Small intestine (tissue), 7 donors: ENCODE data around the gene FNDC3B. TPM values are rescaled to one million over a fixed set of nuclear protein-coding genes. Genes with fewer than 3 reads are reported as not detected.

Experiments used
- DNase-seq, 2 donors: peaks; one replicate each; pipeline versions ENCODE4 v3.0.0 to v3.0.0-alpha.2; 2013
- FAIRE-seq: peaks from 2 replicates; lab custom pipeline; 2012; peaks lifted over from hg19 to GRCh38; lab: Jason Lieb, UNC
- H3K27ac ChIP-seq, 3 donors: one replicate each; pipeline ENCODE4 v1.5.1; 2013; ENCODE audit warnings: low read length in 2 of 3, mild to moderate bottlenecking in 2 of 3, control low read depth in 1 of 3, inconsistent platforms in 1 of 3, low read depth in 1 of 3, moderate library complexity in 1 of 3
- H3K27me3 ChIP-seq, 3 donors: one replicate each; pipeline ENCODE4 v1.6.1; 2013; ENCODE audit warnings: low read length in 3 of 3, inconsistent platforms in 1 of 3; ENCODE audit not compliant: control insufficient read depth in 3 of 3, insufficient read depth in 3 of 3
- H3K36me3 ChIP-seq, 3 donors: one replicate each; pipeline ENCODE4 v1.6.1; 2013; ENCODE audit warnings: low read length in 3 of 3, inconsistent platforms in 1 of 3, low read depth in 1 of 3, mild to moderate bottlenecking in 1 of 3, moderate library complexity in 1 of 3; ENCODE audit not compliant: control insufficient read depth in 3 of 3, insufficient read depth in 2 of 3
- H3K4me1 ChIP-seq, 3 donors: one replicate each; pipeline ENCODE4 v1.6.1; 2013; ENCODE audit warnings: low read length in 2 of 3, inconsistent platforms in 1 of 3, low read depth in 1 of 3, mild to moderate bottlenecking in 1 of 3, moderate library complexity in 1 of 3; ENCODE audit not compliant: control insufficient read depth in 3 of 3, insufficient read depth in 2 of 3
- H3K4me3 ChIP-seq, 3 donors: one replicate each; pipeline ENCODE4 v1.5.1; 2013; ENCODE audit warnings: low read length in 3 of 3, control low read depth in 1 of 3, inconsistent platforms in 1 of 3, low read depth in 1 of 3, mild to moderate bottlenecking in 1 of 3, moderate library complexity in 1 of 3
- H3K9me3 ChIP-seq, 2 donors: one replicate each; pipeline ENCODE4 v1.6.1; 2013; ENCODE audit warnings: low read depth in 1 of 2, low read length in 1 of 2; ENCODE audit not compliant: control insufficient read depth in 2 of 2, insufficient read depth in 1 of 2
- WGBS, 3 donors: extraction: QIAGEN DNeasy Blood & Tissue Kit; methylation state at CpG; one replicate each; pipeline ENCODE4 v1.1.7; 2013; 5-methylcytosine and 5-hydroxymethylcytosine counted together
- polyA plus RNA-seq, 4 donors: library from polyadenylated mRNA; stranded (reverse) in 3 of 4; unstranded in 1 of 4; fragments of 200-250 nt in 3 of 4; fragments of 120-200 nt in 1 of 4; gene quantifications; one replicate each; pipeline versions ENCODE4 v1.2.1 to v1.2.3, GENCODE V29; 2013
- donor health status: healthy with polysubstance abuse.
- donor health status: control.
- donor health status: control.
- donor health status: Bipolar disorder and iron deficiency.
- donor health status: healthy.

Gene FNDC3B
- polyA plus RNA-seq, 4 donors = 6.0 to 24.7 (median 10.1) TPM

DNA sequence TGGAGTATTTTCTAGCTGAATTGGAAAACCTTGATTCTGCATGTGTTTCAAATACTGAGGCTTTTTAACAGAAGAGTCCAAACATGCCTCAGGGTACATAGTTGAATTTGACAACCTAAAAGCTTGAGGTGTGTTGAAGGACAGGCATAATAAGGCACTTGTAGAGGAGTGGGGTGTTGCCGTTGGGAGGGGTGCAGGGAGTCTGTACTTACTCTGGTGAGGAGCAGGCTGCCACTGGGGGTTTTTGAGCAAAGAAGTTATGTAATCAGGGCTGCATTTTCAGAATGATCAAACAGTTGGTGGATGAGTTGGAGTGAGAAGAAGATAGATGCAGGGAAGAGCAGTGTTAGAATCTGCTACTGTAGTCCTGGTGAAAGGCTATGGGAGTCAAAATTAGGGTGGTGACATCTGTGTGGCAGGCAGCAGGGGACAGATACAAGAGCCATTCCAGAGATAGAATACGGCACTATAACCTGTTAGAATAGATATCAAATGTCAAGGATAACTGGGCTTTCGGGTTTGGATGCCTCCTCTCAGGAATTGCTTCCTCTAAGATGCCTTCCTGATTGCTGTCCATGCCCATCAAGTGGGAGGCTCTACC lies 247.3 kb downstream of the FNDC3B start:
- Histone ChIP-seq H3K27me3 (no peaks in the 10 kb centered on the region), H3K27ac (peak overlapping the region in 1 of 3 donors; percentile 57), H3K4me3 (no peak overlapping the region), H3K9me3 (no peaks in the 10 kb centered on the region), H3K4me1 (peaks cover 6 to 20% (median 15%) of the 10 kb centered on the region in 3 donors), H3K36me3 (peaks cover 0 to 9% (median 5%) of the 10 kb centered on the region in 3 donors)
- DNase-seq = no peak
- no peak for FAIRE-seq
- 73 to 83% (median 73%) methylated on average over 3 of the region's 3 CpGs for WGBS, 3 donors

DNA sequence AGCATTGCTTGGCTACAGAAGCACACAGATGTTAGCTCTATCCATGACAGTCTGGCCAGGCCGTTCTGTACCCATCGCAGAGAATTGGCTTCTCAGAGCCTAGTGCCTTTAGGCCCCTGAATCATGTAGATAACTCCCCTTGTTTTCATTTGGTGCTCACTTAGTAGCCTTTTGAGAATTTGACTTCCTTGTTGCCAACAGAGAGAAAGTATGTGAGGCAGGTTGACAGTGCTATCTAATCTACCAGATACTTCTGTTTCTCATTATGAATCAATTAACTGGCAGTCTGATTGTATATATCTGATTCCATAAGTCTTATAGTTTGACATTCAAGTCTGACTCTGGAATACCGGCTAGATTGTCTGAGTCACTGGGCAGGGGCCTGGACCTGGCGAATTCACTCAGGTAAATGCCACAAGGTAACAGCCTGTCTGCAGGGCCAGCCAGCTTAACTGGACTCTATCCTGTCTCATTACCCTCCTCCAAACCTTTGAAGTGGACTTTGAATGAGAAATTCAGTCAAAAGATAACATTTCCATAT lies 248.6 kb downstream of the FNDC3B start:
- H3K9me3 ChIP-seq = no peaks in the 10 kb centered on the region
- H3K27ac ChIP-seq = peak overlapping the region in 2 of 3 donors; percentile 59 to 63
- 28 to 74% (median 46%) methylated on average over 4 of the region's 4 CpGs for WGBS, 3 donors
- DNase-seq = peak; percentile 61 to 91
- no peak overlapping the region for H3K4me3 ChIP-seq
- H3K4me1 ChIP-seq = peaks cover 4 to 20% (median 15%) of the 10 kb centered on the region in 3 donors
- H3K36me3 ChIP-seq = peaks cover 0 to 9% (median 5%) of the 10 kb centered on the region in 3 donors
- no peak for FAIRE-seq
- H3K27me3 ChIP-seq = no peaks in the 10 kb centered on the region

DNA sequence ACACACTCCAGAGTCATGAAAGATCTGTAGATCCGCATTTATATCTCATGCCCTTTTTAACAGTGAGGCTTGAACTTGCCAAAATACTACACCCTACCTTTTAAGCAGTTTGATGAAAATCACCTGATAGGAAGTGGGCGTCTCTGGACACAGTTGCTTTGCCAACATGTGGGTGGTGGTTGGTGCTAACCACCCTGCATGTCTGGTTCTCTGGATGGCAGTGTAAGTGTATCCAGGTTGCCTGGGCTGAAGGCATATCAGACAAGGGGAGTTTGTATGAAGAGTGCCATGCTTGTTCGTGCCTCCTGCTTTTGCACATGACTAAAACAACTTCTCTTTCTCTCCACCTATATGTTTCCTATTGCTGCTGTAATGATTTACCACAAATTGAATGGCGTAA lies 249.3 kb downstream of the FNDC3B start:
- peak in 1 of 2 donors; percentile 14 for DNase-seq
- WGBS, 3 donors = 75 to 85% (median 80%) methylated on average over 4 of the region's 4 CpGs
- Histone ChIP-seq H3K4me3 (no peak overlapping the region), H3K27ac (peak overlapping the region in 2 of 3 donors; percentile 1 to 63), H3K27me3 (no peaks in the 10 kb centered on the region), H3K4me1 (peaks cover 4 to 20% (median 15%) of the 10 kb centered on the region in 3 donors), H3K9me3 (no peaks in the 10 kb centered on the region), H3K36me3 (peaks cover 0 to 9% (median 5%) of the 10 kb centered on the region in 3 donors)
- FAIRE-seq = no peak

- no peak overlapping the region for H3K4me3 ChIP-seq
- DNase-seq = peak in 1 of 2 donors; percentile 24
These were observed 250.2 kb downstream of the FNDC3B start for GRCh38 chr3:172289583-172289982.

GRCh38 chr3:172290457-172290856 lies 251.1 kb downstream of the FNDC3B start:
- no peak overlapping the region for H3K4me3 ChIP-seq
- H3K27me3 ChIP-seq = no peaks in the 10 kb centered on the region
- 74 to 95% (median 88%) methylated on average over 7 of the region's 7 CpGs for WGBS, 3 donors
- H3K36me3 ChIP-seq = peaks cover 2 to 13% (median 5%) of the 10 kb centered on the region in 3 donors
- H3K9me3 ChIP-seq = no peaks in the 10 kb centered on the region
- H3K27ac ChIP-seq = no peak overlapping the region
- FAIRE-seq (no peak), DNase-seq (no peak)
- H3K4me1 ChIP-seq = peaks cover 4 to 20% (median 15%) of the 10 kb centered on the region in 3 donors

More at GRCh38 chr3:172289583-172289982, 250.2 kb downstream of the FNDC3B start:
- WGBS, 3 donors = 77 to 93% (median 87%) methylated on average over 6 of the region's 6 CpGs
- peaks cover 4 to 20% (median 15%) of the 10 kb centered on the region in 3 donors for H3K4me1 ChIP-seq
- H3K9me3 ChIP-seq = no peaks in the 10 kb centered on the region
- FAIRE-seq = no peak
- peak overlapping the region in 1 of 3 donors; percentile 27 for H3K27ac ChIP-seq
- H3K36me3 ChIP-seq = peaks cover 0 to 13% (median 6%) of the 10 kb centered on the region in 3 donors
- H3K27me3 ChIP-seq = no peaks in the 10 kb centered on the region

DNA sequence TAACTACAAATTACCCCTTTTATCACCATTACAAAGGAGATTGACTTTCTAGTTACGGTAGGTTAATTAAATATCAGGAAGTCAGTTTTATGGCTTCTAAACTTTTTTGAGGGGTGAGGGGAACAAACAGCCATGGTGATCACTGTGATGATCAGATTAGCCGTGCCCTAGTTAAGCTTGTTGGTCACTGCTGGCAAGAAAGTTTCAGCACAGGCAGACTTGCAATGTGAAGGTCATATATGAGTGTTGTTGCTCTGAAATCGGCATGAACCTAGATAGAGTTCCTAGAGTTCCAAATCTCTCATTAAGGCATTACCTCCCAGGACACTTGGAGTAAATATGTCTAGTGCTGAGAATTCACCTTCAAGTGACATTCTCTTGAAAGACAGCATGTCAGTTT lies 252.3 kb downstream of the FNDC3B start:
- DNase-seq (no peak), FAIRE-seq (no peak)
- peaks cover 2 to 20% (median 2%) of the 10 kb centered on the region in 3 donors for H3K36me3 ChIP-seq
- peaks cover 4 to 20% (median 14%) of the 10 kb centered on the region in 3 donors for H3K4me1 ChIP-seq
- 59 to 74% (median 69%) methylated on average over 3 of the region's 3 CpGs for WGBS, 3 donors
- no peak overlapping the region for H3K27ac ChIP-seq
- H3K4me3 ChIP-seq = no peak overlapping the region
- no peaks in the 10 kb centered on the region for H3K9me3 ChIP-seq
- H3K27me3 ChIP-seq = no peaks in the 10 kb centered on the region

- Histone ChIP-seq H3K4me1 (peaks cover 4 to 17% (median 8%) of the 10 kb centered on the region in 3 donors), H3K36me3 (peaks cover 2 to 18% (median 2%) of the 10 kb centered on the region in 3 donors), H3K27me3 (no peaks in the 10 kb centered on the region), H3K4me3 (no peak overlapping the region), H3K27ac (no peak overlapping the region), H3K9me3 (no peaks in the 10 kb centered on the region)
- DNase-seq (no peak), FAIRE-seq (no peak)
- 74 to 87% (median 76%) methylated on average over 2 of the region's 2 CpGs for WGBS, 3 donors
These were observed 253.0 kb downstream of the FNDC3B start for GRCh38 chr3:172292422-172292821.

DNA sequence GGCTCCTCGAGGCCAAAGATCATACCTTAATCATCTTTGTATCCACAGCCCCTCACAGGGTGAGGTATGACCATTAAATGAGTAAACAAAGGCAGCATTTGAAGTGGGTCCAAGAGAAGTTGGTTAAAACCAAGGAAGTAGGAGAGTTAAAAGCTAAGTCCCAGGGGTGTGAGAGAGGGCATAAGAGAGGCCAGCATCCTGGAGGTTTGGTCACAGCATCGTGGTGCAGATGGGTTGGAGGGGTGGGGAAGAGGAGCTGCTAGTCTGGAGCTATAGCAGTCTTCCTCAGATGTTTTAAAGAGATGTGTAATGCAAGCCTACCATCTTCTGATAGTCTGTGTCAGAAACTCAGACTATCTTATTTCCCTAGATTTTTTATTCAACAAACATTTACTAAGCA lies 253.7 kb downstream of the FNDC3B start:
- 65 to 94% (median 74%) methylated on average over 2 of the region's 2 CpGs for WGBS, 3 donors

More for the DNA sequence above, 253.7 kb downstream of the FNDC3B start:
- Histone ChIP-seq H3K4me3 (no peak overlapping the region), H3K9me3 (no peaks in the 10 kb centered on the region), H3K36me3 (peaks cover 2 to 20% (median 2%) of the 10 kb centered on the region in 3 donors), H3K27me3 (no peaks in the 10 kb centered on the region), H3K4me1 (peaks cover 4 to 12% (median 7%) of the 10 kb centered on the region in 3 donors), H3K27ac (no peak overlapping the region)
- FAIRE-seq (no peak), DNase-seq (no peak)
